VCaP (cell line): ENCODE results near the gene LRRC41.
"Not testable (repeated sequence)": the region's sequence is repeated elsewhere in the genome, so short reads cannot be mapped to it uniquely, and the experiment has no call there.

Experiments
- H3K27ac ChIP-seq: fragments of 450-650 bp; 2 replicates; pipeline ENCODE4 v1.5.1; 2017
- TF ChIP-seq, protein P1 (sequence below): fragments of 450-650 bp; conservative IDR thresholded peaks from 2 replicates; pipeline ENCODE4 v1.5.1; 2017; ENCODE audit warnings: mild to moderate bottlenecking, moderate library complexity

The LRRC41 gene

DNA sequence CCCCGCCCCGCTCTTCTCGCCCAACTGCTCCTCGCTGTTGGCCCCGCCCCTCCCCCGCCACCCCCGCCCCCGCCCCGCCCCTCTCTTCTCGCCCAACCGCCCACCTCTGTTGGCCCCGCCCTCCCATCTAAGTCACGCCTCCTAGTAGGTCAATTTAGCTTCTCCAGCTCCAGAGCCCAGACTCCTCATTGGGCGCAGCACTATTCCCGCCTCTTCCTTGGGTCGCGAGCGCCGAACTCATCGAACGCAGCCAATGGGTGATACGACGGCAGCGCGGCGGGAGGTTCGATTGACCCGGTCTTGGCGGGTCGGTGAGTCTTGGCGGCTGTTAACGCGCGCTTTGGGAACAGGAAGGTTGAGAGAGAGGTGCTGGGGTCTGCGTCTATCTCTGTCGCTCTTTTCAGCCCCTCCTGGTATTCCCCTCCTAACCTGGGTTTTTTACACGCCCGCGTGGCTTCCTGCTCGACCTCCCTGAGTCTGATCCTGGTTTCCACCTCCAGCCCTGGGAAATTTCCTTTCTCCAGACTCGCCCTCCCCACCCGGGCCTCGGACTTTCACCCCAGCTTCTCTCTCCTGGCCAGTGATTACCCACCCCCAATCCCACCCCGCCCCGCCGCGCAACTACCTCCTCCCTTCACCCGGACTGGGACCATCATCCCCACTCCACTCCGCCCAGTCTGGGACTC is 55.8 kb downstream of the LRRC41 start, which contains the start of gene RAD54L:
Gene RAD54L, plus strand, starts transcription at position 328 of the 686 bp plus-strand sequence. CDS start 643 bp downstream, outside the sequence.
- TF ChIP-seq, protein P1, sequence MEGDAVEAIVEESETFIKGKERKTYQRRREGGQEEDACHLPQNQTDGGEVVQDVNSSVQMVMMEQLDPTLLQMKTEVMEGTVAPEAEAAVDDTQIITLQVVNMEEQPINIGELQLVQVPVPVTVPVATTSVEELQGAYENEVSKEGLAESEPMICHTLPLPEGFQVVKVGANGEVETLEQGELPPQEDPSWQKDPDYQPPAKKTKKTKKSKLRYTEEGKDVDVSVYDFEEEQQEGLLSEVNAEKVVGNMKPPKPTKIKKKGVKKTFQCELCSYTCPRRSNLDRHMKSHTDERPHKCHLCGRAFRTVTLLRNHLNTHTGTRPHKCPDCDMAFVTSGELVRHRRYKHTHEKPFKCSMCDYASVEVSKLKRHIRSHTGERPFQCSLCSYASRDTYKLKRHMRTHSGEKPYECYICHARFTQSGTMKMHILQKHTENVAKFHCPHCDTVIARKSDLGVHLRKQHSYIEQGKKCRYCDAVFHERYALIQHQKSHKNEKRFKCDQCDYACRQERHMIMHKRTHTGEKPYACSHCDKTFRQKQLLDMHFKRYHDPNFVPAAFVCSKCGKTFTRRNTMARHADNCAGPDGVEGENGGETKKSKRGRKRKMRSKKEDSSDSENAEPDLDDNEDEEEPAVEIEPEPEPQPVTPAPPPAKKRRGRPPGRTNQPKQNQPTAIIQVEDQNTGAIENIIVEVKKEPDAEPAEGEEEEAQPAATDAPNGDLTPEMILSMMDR, result no peak
- H3K27ac ChIP-seq, result peak within 1 kb of the TSS; percentile 79

DNA sequence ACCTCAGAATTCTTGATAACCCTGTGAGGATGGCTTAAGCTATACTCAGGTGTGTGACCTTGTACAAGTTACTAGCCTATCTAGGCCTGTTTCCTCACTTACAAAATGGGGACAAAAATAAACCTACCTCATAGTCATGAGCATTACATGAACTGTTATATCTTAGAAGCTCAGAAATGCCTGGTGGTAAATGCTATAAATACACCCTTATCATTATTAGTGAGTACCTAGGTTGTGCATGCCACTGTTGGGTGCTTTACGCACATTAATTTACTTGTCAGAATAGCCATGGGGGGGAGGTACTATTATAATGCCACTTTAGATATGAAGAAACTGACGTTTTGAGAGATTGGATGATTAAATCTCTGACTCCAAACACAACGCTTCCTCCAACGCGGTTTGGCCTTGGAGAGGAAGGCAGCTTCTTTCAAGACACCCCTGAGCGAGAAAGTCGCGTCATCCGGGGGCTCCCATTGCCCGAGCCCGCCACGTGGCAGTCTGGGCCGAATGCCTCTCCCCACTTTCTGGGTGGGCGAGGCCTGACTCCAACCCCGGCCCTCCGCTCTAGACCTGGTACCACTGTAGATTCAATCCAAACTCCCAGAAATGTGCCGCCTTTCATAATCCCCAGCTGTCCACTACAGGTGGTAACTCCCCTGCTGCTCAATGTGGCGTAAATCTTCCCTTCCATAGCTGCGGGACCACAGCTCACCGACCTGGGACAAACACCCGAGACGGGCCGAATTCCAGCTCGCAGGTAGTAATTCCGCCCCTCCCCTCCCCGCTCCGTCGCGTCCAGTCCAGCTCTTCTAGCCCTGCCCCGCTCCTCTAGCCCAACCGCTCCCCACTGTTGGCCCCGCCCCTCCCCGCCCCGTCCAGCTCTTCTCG is 56.6 kb downstream of the LRRC41 start:
- TF ChIP-seq, protein P1, result no peak
- peak overlapping the region; percentile 79 for H3K27ac ChIP-seq

DNA sequence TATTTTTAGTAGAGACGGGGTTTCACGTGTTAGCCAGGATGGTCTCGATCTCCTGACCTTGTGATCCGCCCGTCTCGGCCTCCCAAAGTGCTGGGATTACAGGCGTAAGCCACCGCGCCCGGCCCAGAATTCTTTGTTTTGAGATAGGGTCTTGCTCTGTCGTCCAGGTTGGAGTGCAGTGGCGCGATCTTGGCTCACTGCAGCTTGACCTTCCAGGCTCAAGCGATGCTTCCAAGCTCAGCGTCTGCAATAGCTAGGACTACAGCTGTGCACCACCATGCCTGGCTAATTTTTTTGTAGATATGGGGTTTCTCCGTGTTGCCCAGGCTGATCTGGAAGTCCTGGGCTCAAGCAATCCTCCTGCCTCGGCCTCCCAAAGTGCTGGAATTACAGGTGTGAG is 57.3 kb downstream of the LRRC41 start:
- peak overlapping the region; percentile 79 for H3K27ac ChIP-seq

DNA sequence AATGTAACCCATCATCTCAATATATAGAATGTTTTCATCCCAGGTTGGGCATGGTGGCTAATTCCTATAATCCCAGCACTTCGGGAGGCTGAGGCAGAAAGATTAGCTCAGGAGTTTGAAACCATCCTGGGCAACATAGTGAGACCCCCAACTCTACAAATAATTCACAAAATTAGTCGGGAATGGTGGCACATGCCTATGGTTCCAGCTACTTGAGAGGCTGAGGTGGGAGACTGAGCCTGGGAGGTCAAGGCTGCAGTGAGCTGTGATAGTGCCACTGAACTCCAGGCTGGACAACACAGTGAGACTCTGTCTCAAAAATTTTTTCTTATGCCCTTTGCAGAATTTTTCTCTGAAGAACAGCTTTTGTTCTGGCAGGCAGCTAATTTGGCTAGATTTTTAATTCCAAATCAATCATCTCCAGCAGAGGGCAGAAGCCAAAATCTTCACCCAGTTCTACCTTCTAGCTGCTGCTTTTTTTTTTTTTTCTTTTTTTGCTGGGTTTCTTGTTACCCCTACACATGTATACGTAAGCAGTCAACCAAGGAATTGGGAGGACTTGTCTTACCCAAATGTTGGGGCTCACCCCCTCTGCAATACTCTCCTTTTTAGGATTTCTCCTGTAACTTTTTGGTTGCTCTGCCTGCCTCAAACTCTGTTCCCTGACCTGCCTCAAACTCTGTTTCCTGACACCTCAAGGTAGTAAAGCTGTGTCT is 58.6 kb downstream of the LRRC41 start:
- TF ChIP-seq, protein P1, result peak; percentile 74
- H3K27ac ChIP-seq, result no peak overlapping the region

DNA sequence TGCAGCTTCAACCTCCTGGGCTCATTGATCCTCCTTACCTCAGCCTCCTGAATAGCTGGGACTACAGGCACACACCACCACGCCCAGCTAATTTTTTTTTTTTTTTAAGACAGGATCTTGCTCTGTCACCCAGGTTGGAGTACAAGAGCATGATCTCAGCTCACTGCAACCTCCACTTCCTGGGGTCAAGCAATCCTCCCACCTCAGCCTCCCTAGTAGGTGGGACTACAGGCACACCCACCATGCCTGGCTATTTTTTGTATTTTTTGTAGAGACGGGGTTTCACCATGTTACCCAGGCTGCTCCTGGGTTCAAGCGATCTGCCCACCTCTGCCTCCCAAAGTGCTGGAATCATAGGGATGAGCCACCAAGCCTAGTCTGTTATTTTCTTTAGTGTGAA is 59.6 kb downstream of the LRRC41 start:
- H3K27ac ChIP-seq, result not testable (repeated sequence)

DNA sequence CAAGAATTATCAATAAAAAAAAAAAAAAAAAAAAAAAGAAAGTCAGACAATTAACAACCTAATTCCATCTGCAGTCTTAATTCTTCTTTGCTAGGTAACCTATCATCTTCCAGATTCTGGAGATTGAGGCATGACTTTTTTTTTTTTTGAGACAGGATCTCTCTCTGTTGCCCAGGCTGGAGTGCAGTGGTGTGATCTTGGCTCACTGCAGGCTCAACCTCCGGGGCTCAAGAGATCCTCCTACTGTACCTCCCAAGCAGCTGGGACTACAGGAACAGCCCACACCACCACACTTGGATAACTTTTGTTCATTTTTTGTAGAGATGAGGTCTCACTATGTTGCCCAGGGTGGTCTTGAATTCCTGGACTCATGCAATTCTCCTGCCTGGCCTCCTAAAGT is 60.5 kb downstream of the LRRC41 start:
- no peak overlapping the region for H3K27ac ChIP-seq
- TF ChIP-seq, protein P1, result no peak

DNA sequence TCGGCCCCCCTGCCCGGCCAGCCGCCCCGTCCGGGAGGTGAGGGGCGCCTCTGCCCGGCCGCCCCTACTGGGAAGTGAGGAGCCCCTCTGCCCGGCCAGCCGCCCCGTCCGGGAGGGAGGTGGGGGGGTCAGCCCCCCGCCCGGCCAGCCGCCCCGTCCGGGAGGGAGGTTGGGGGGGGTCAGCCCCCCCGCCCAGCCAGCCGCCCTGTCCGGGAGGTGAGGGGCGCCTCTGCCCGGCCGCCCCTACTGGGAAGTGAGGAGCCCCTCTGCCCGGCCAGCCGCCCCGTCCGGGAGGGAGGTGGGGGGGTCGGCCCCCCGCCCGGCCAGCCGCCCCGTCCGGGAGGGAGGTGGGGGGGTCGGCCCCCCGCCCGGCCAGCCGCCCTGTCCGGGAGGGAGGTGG is 61.7 kb downstream of the LRRC41 start:
- not testable (repeated sequence) for H3K27ac ChIP-seq

DNA sequence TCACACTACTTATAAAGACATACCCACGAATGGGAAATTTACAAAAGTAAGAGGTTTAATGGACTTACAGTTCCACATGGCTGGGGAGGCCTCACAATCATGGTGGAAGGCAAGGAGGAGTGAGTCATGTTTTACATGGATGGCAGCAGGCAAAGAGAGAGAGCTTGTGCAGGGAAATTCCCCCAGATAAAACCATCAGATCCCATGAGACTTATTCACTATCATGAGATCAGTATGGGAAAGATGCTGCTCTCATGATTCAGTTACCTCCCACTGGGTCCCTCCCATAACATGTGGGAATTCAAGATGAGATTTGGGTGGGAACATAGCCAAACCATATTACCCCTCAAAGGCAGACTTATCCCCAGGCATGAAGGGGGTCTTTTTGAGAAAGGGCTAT is 64.6 kb downstream of the LRRC41 start:
- H3K27ac ChIP-seq, result not testable (repeated sequence)

DNA sequence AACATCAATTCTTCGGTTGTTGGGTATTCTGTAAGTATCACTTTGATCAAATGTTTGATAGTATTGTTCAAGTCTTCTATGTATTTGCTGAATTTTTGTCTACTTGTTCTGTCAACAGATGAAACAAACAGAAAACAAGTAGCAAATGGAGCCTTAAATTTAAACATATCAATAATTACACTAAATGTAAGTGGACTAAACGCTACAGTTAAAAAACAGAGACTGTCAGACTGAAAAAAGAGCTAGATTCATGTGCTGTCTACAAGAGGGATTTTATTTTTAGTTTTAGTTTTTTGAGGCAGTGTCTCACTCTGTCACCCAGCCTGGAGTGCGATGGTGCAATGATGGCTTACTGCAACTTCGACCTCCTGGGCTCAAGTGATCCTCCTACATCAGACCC is 66.5 kb downstream of the LRRC41 start:
- H3K27ac ChIP-seq, result no peak overlapping the region
- TF ChIP-seq, protein P1, result no peak

DNA sequence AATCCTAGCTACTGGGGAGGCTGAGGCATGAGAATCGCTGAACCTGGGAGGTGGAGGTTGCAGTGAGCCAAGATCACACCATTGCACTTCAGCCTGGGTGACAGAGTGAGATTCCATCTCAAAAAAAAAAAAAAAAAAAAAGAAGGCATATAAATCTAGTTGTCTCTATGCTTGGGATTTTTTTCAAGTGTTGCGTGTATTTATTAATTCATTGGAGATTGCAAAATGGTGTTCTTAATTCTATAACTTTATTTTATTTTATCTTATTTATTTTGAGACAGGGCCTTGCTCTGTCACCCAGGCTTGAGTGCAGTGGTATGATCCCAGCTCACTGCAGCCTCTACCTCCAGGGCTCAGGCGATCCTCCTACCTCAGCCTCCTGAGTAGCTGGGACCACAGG is 72.2 kb downstream of the LRRC41 start:
- H3K27ac ChIP-seq, result not testable (repeated sequence)
